T follicular helper cell (primary cell): Measurements from ENCODE around the gene USP4.
A peak's percentile ranks its signal among the peaks of the same experiment; 100 is the strongest.
"Not testable (repeated sequence)": the region's sequence is repeated elsewhere in the genome, so short reads cannot be mapped to it uniquely, and the experiment has no call there.

Experiments used
- DNase-seq: peaks from one replicate; pipeline ENCODE4 v3.0.0-alpha.2; 2020; ENCODE audit warnings: low read depth

USP4 gene

DNA sequence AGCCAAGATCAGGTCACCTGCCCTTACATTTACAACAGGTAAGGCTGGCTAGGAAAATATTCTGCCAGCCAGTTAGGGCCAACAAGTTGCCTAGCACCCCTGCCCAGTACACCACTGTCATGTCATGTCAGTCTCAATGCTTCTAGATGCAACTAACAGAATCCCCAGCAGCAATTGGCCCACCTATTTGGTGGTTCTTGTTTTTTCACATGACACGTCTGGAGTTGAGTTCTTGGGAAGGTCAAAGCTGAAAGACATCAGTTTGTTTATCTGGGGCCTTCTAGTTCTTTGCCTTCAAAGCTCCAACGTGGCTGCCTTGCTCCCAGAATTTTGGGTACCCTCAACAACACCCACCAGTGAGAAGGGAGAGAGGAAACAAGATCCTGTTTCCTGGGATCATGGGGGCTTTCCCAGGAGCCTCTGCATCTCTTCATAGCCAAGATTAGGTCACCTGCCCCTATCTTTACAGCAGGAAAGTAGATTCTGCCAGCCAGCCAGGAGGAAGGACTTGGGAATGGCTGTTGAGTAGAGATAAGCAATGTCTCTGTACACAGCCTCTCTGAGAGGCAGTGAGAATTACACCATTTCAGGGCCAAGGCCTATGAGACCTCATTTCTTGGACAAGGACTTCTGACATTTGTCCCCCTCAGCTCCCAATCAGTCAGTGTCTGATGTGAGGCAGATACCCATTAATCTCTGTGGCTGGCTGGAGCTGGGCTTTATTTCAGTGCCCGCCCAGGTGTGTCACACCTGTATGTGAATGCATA, 9.7 kb upstream of the USP4 start:
- DNase-seq: no peak

GRCh38 chr3:49348361-49348760, 8.5 kb upstream of the USP4 start:
- not testable (repeated sequence) for DNase-seq

DNA sequence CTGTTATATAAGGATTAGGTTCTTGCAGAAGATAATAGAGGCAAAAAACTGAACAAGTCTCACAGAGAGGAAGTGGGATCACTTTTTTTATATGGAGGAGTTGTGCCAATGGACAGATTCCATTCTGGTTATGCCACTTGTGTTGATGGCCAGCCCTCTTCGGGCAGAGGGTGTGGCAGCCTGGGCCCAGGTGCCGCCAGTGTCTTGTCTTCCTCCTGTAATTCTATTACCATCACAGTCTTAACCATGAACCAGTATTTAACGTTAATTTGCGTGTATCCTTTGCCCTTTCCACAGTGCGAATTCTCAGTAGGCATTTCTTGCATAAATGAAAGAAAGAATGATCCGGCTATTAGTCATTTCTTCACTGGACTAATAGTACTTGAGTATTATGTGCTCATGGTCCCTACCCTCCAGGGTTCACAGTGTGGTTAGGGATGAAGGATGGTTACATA, 7.0 kb upstream of the USP4 start:
- no peak for DNase-seq

DNA sequence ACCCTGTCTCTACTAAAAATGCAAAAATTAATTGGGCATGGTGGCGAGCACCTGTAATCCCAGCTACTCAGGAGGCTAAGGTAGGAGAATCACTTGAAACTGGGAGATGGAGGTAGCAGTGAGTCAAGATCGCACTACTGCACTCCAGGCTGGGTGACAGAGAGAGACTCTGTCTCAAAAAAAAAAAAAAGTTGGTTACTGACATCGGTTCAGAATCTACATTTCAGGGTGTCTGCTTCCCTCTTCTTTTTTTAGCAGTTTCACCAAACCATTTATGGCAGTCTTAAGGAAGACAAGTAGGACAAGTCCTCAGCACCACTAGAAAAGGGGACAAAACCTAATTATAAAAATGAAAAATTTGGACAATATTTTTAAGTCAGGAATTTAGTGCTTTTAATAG, 3.3 kb upstream of the USP4 start:
- DNase-seq: no peak

- no peak for DNase-seq
Measured at GRCh38 chr3:49341996-49342395, 2.1 kb upstream of the USP4 start.

GRCh38 chr3:49339581-49339940, 292 bp downstream of the USP4 start:
- peak; percentile 6 for DNase-seq

- DNase-seq: no peak
Measured at GRCh38 chr3:49333916-49334633, 5.8 kb downstream of the USP4 start.

DNA sequence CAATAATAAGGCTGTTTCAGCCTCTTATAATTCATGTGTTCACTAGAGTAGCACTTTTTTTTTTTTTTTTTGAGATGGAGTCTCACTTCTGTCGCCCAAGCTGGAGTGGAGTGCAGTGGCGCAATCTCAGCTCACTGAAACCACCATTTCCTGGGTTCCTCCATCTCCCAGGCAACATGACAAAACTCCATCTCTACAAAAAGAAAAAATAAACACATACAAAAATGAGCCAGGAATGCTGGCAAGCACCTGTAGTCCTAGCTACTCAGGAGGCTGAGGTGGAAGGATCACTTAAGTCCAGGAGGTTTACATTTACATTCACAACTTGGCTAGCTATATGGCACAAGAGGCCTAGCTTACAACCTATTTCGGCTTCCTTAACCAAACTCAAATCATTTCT, 6.8 kb downstream of the USP4 start:
- DNase-seq: peak; percentile 5

GRCh38 chr3:49329186-49329585, 10.7 kb downstream of the USP4 start:
- DNase-seq: no peak

DNA sequence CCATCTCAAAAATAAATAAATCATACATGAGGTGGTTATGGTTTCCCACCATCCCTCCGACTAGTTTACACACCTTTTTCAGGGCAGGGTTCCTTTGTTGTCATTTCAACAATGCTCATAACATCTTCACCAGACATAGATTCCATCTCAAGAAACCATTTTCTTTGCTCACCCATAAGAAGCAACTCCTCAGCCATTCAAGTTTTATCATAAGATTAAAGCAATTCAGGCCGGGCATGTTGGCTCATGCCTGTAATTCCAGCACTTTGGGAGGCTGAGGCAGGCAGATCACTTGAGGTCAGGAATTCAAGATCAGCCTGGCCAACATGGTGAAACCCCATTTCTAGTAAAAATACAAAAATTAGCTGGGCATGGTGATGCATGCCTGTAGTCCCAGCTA, 11.5 kb downstream of the USP4 start:
- DNase-seq: not testable (repeated sequence)

DNA sequence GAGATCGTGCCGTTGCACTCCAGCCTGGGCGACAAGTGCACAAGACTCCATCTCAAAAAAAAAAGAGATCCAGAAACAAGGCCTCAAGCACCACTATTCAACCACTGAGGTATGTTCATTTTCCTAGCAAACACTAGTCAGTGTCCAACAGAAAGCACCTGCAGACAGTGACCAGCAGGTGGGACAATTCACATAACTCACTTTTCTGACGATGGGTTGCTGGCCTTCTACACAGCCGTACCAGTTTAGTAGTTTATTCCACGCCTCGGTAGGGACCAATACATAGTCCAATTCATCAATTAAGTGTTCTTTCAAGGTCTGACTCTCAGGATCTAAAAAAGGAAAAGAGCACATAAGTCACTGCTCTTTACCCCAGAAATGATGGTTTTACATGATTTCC, 12.4 kb downstream of the USP4 start:
- DNase-seq: no peak

DNA sequence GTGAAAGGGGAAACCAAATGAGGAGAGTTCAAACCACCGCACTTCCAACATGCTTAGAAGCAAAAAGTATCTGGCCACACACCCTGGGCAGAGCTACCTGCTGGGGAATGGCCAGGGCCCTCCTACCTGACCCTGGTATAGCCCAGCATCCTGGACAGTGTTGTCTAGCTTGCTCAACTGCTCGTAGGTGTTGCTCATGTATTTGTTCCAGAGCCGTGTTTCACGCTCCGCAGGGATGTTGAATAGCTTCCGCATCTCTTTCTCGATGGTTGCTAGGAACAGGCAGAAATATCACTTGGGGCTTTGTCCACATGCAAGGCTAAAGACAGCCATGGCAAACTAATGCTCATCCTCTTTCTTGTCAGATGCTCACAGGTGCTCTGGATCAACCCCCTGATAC, 15.1 kb downstream of the USP4 start:
- DNase-seq: no peak

GRCh38 chr3:49316696-49317457, 23.0 kb downstream of the USP4 start:
- DNase-seq: no peak

- no peak for DNase-seq
Measured at GRCh38 chr3:49313896-49314688, 25.8 kb downstream of the USP4 start.

DNA sequence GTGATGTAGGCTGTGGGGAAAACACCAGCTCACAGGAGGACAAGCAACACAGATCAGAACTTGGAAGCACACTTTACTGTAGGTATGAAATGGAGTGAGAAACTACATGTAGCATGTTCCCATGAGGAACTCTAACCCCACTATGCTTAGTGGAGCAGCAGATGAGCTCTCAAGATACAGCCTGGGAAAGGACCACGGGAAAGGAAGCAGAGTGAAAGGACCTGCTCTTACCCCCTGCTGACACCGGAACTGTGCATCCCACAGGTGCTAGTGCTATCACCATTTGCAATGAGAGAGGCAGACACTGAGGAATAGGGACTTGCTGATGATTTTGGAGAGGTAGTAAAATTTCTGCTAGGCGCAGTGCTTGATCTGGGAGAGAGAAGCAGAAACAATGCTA, 28.6 kb downstream of the USP4 start:
- DNase-seq: no peak

GRCh38 chr3:49310677-49311076, 29.2 kb downstream of the USP4 start:
- no peak for DNase-seq

DNA sequence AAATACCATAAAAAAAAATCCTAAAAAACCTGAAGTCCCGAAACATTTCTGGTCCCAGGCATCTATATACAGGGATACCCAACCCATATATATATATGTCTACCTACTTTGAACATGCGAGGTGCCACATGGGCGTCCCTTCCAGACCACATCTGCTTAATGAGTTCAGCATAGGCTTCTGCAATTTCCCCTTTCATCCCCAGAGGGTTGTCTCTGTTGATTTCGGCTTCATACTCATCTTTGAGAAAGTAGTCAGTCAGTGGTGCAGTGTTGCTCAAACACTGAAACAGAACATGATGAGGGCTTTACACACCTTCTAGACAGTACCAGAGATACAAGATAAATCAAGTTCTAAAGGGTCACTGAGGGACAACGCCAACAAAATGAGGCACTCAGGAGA, 34.2 kb downstream of the USP4 start:
- no peak for DNase-seq

DNA sequence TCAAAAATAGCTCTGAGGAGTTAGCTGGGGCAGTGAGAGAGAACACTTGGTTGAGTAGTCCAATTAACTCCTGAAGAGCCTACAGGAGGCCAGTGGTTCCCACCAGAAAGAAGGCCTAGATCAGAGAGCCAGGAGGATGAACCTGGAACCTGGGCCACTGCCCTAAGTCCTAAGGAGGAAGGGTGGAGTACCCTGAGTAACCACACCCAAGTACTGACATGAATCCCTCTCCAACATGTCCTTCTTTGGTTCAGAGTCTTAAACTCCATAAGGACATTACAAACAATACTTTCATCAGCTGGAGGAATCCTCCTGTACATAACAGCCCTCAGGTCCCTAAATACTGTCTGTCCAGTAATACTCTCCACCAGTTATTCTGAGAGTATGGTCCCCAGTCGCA, 37.2 kb downstream of the USP4 start:
- DNase-seq: no peak

DNA sequence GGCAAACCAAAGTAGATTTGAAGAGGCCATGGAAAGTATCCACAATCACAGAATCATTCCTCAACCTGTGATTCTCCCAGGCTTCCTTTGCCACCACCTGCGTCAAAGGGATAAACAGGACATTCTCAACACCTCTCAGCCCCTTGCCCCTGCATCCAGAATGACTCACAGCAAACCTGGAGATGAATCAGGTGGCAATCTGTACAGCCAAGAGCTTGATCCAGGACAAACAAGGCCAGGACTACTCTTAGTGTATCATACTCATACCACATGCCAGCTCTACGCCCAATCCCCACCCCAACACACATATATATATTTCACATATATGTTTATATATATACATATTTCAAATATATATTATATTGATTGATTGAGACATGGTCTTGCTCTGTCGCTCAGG, 39.3 kb downstream of the USP4 start:
- DNase-seq: no peak

DNA sequence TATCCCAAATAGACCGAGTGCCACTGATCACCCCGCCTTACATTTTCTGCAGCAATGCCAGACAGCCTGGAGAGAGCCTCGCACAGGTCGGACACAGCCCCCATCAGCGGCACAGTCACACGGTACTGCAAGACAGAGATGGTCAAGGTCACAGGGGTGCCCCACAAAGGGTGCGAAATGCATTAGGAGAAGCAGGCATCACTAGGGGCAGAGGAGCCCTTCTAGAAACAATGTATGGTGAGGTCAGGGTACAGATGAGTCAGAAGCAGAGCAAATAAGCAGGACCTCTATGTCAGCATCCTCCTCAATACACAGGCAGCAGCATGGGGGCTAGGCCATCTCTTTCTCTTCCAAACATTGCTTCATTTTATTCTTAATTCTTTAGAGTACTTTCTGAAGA, 41.3 kb downstream of the USP4 start:
- no peak for DNase-seq

DNA sequence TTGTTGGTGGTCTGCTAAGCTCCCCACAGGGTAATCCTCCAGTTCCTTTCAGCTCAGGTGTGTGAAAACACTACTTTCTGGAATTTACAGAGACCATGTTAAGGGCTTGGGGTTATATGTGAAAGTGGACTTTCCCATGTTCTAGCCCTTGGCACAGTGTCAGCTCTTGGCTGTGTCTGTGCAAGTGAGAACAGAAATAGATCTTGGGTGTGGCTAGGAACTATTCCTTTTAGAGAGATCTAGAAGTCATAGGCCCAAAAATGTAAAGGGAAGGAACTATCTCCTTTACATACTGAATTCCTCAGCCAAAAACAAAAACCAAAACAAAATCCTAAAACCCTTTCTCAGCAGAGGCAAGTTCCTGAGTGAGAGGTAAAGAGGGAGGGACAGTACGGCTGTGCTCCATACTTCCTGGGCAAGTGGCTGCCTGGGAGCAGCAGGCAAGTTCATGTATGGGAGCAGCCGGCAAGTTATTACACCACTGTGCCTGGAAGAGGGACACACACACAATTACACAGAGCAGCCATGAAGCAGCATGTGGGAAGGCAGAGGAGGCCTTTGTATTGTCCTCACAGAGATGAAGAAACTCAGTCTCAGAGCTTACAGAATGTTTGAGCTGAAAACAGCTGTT, 43.0 kb downstream of the USP4 start:
- no peak for DNase-seq
